DND-41 (cell line): ENCODE results near the gene MYH16.

ENCODE experiments used
- ATAC-seq: fragments of 200-7000 bp; cut with Tn5 transposase; 3 replicates; pipeline ENCODE4 v1.9.1; 2021; ENCODE audit warnings: low read depth; ENCODE audit not compliant: insufficient read depth
- DNase-seq: peaks from one replicate; pipeline ENCODE4 v3.0.0-alpha.2; 2020
- H2AFZ ChIP-seq: 2 replicates; pipeline ENCODE4 v1.6.0; 2012; ENCODE audit warnings: low read depth, low read length
- H3K27ac ChIP-seq: 2 replicates; pipeline ENCODE4 v1.5.1; 2012; ENCODE audit warnings: low read length, inconsistent platforms
- H3K27me3 ChIP-seq: fragments of 200-600 bp; sonication (generic); 2 replicates; pipeline ENCODE4 v1.6.0; 2012; ENCODE audit warnings: low read length, mild to moderate bottlenecking, inconsistent platforms; ENCODE audit not compliant: insufficient read depth, poor library complexity
- H3K36me3 ChIP-seq: 2 replicates; pipeline ENCODE4 v1.5.1; 2012; ENCODE audit warnings: low read length, inconsistent platforms; ENCODE audit not compliant: insufficient read depth
- H3K4me1 ChIP-seq: 2 replicates; pipeline ENCODE4 v1.5.1; 2012; ENCODE audit warnings: mild to moderate bottlenecking, low read length; ENCODE audit not compliant: insufficient read depth
- H3K4me2 ChIP-seq: 2 replicates; pipeline ENCODE4 v1.6.0; 2012; ENCODE audit warnings: mild to moderate bottlenecking, moderate library complexity, low read length, inconsistent platforms; ENCODE audit not compliant: insufficient read depth
- H3K4me3 ChIP-seq, 2 experiments: fragments of 200-600 bp in 1 of 2; shearing (Covaris generic) in 1 of 2; 2 replicates each; pipeline ENCODE4 v1.5.1; 2012 to 2016; ENCODE audit warnings: inconsistent platforms in 2 of 2, low read length in 2 of 2, mild to moderate bottlenecking in 2 of 2, low read depth in 1 of 2, moderate library complexity in 1 of 2
- H3K79me2 ChIP-seq: 2 replicates; pipeline ENCODE4 v1.6.0; 2012; ENCODE audit warnings: low read length, inconsistent platforms; ENCODE audit not compliant: insufficient read depth
- H3K9ac ChIP-seq: 2 replicates; pipeline ENCODE4 v1.6.0; 2012; ENCODE audit warnings: low read depth, mild to moderate bottlenecking, inconsistent platforms, low read length, moderate library complexity
- H3K9me3 ChIP-seq: 2 replicates; pipeline ENCODE4 v1.5.1; 2012; ENCODE audit warnings: low read length, moderate library complexity, mild to moderate bottlenecking, inconsistent platforms; ENCODE audit not compliant: insufficient read depth, severe bottlenecking
- H4K20me1 ChIP-seq: 2 replicates; pipeline ENCODE4 v1.6.0; 2012; ENCODE audit warnings: low read length; ENCODE audit not compliant: insufficient read depth
- EZH2 ChIP-seq: IDR thresholded peaks from 3 replicates; pipeline ENCODE4 v1.6.1; 2012; ENCODE audit warnings: borderline replicate concordance, low read depth, mild to moderate bottlenecking, moderate library complexity, low read length, inconsistent platforms; ENCODE audit not compliant: severe bottlenecking
- TF ChIP-seq, protein P1 (sequence below): IDR thresholded peaks from 2 replicates; pipeline ENCODE4 v1.5.1; 2012; ENCODE audit warnings: borderline replicate concordance, low read length, moderate library complexity, mild to moderate bottlenecking; ENCODE audit not compliant: poor library complexity, severe bottlenecking; ENCODE audit errors: extremely low read depth

The MYH16 gene

DNA sequence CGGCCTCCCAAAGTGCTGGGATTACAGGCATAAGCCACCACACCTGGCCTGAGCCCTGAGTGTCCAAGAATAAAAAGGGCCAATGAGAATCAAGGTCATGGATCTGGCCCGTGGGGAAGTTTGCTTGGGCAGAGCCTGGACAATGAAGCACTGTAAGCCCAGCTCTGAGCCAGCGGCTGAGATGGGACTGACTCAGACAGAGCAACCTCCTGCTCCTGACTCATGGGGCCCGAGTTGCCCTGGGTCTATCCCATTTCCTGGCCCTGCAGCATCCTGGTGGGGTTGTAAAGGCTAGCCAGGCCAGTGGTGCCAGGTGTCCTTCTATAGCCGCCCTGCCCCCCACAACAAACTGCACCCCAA is 5.2 kb upstream of the MYH16 start:
- TF ChIP-seq, protein P1, sequence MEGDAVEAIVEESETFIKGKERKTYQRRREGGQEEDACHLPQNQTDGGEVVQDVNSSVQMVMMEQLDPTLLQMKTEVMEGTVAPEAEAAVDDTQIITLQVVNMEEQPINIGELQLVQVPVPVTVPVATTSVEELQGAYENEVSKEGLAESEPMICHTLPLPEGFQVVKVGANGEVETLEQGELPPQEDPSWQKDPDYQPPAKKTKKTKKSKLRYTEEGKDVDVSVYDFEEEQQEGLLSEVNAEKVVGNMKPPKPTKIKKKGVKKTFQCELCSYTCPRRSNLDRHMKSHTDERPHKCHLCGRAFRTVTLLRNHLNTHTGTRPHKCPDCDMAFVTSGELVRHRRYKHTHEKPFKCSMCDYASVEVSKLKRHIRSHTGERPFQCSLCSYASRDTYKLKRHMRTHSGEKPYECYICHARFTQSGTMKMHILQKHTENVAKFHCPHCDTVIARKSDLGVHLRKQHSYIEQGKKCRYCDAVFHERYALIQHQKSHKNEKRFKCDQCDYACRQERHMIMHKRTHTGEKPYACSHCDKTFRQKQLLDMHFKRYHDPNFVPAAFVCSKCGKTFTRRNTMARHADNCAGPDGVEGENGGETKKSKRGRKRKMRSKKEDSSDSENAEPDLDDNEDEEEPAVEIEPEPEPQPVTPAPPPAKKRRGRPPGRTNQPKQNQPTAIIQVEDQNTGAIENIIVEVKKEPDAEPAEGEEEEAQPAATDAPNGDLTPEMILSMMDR: no peak
- TF ChIP-seq EZH2: no peak
- Histone ChIP-seq H3K4me1 (no peaks in the 10 kb centered on the region), H2AFZ (no peak overlapping the region), H3K36me3 (no peaks in the 10 kb centered on the region), H3K4me2 (no peak overlapping the region), H3K4me3 (no peak overlapping the region), H3K9ac (no peak overlapping the region), H3K79me2 (no peaks in the 10 kb centered on the region), H4K20me1 (no peaks in the 10 kb centered on the region), H3K27me3 (no peaks in the 10 kb centered on the region), H3K9me3 (no peaks in the 10 kb centered on the region), H3K27ac (no peak overlapping the region)
- no peak for DNase-seq
- no peak for ATAC-seq

DNA sequence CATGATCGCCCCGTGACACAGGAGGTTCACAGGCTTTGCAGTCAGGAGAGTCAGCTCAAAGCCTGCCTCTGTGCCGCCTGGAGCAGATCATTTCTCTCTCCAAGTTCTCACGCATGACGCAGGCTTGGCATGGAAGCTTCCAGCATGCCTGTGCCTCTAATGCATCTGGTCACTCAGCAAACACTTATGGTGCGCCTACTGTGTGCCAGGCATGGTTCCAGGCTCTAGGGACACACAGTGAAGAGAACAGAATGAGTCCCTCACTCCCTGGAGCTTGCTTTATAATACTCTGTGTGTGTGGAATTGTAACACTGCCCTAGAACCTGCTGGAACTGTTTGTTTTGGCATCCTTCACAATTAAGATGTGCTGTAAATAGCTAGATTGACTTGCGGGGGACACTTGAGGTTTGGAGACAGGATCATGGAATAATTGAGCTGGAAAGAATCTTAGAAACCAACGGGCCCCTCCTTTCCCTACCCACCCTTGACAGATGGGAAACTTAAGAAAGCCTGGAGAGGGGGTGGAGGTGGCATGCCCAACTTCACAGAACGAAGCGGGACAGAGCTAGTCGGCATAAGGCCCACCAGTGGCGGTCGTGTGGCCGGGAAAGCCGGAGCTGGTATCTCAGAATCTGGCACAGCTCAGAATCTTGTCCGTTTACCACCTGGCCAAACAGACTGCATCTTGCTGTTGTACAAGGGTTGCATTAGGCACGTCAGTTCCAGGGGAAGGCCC is 4.6 kb upstream of the MYH16 start:
- Histone ChIP-seq H4K20me1 (no peaks in the 10 kb centered on the region), H3K79me2 (no peaks in the 10 kb centered on the region), H3K36me3 (no peaks in the 10 kb centered on the region), H3K27me3 (no peaks in the 10 kb centered on the region), H2AFZ (no peak overlapping the region), H3K4me3 (no peak overlapping the region), H3K9ac (no peak overlapping the region), H3K4me1 (no peaks in the 10 kb centered on the region), H3K27ac (no peak overlapping the region), H3K4me2 (no peak overlapping the region), H3K9me3 (no peaks in the 10 kb centered on the region)
- DNase-seq (no peak), ATAC-seq (no peak)
- TF ChIP-seq EZH2: no peak
- TF ChIP-seq, protein P1: no peak

DNA sequence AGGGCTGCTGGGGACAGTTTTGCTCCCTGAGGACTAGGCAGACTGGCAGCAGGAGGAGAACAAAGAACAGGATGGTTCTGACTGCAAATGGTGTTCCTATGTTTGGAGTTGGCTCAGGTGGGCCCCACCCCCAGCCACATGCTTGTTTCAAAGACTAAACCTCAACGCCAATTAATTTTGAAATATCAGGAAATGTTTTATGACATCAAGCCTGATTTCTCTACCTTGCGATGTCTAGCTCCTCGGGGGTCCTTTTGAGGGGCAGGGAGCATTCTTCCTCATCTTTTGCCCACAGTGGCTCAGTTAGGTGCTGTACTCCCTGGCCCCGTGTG is 4.1 kb upstream of the MYH16 start:
- Histone ChIP-seq H3K4me3 (no peak overlapping the region), H3K79me2 (no peaks in the 10 kb centered on the region), H3K9ac (no peak overlapping the region), H3K36me3 (no peaks in the 10 kb centered on the region), H2AFZ (no peak overlapping the region), H3K27me3 (no peaks in the 10 kb centered on the region), H3K4me1 (no peaks in the 10 kb centered on the region), H4K20me1 (no peaks in the 10 kb centered on the region), H3K9me3 (no peaks in the 10 kb centered on the region), H3K27ac (no peak overlapping the region), H3K4me2 (no peak overlapping the region)
- ATAC-seq: no peak
- DNase-seq: no peak
- TF ChIP-seq EZH2: no peak
- TF ChIP-seq, protein P1: no peak
